Mesendoderm (in vitro differentiated cells): ENCODE data around the gene HGF.

ENCODE experiments used
- DNase-seq: peaks from one replicate; pipeline ENCODE4 v3.0.0; 2013
- H2AK5ac ChIP-seq: 2 replicates; pipeline ENCODE4 v1.6.1; 2013; ENCODE audit warnings: low read length, inconsistent platforms
- H2BK120ac ChIP-seq: 2 replicates; pipeline ENCODE4 v1.6.1; 2013; ENCODE audit warnings: low read depth, mild to moderate bottlenecking, low read length, moderate library complexity, mixed read lengths
- H2BK15ac ChIP-seq: replicated peaks from 2 replicates; pipeline ENCODE4 v1.6.1; 2013; ENCODE audit warnings: low read depth, mild to moderate bottlenecking, moderate library complexity
- H2BK5ac ChIP-seq: 2 replicates; pipeline ENCODE4 v1.6.1; 2013; ENCODE audit warnings: low read length, inconsistent platforms
- H3K18ac ChIP-seq: 2 replicates; pipeline ENCODE4 v1.6.1; 2013; ENCODE audit warnings: mild to moderate bottlenecking, low read length, mixed read lengths
- H3K23ac ChIP-seq: one replicate; pipeline ENCODE4 v1.6.1; 2013; ENCODE audit warnings: low read length
- H3K27ac ChIP-seq: 2 replicates; pipeline ENCODE4 v1.5.1; 2013; ENCODE audit warnings: low read depth, mild to moderate bottlenecking, inconsistent platforms, low read length, moderate library complexity
- H3K27me3 ChIP-seq: 2 replicates; pipeline ENCODE4 v1.6.1; 2013; ENCODE audit warnings: low read length, control low read depth, mild to moderate bottlenecking, inconsistent platforms; ENCODE audit not compliant: insufficient read depth, poor library complexity
- H3K36me3 ChIP-seq: 2 replicates; pipeline ENCODE4 v1.6.1; 2013; ENCODE audit warnings: low read length, inconsistent platforms; ENCODE audit not compliant: control insufficient read depth, insufficient read depth
- H3K4ac ChIP-seq: one replicate; pipeline ENCODE4 v1.6.1; 2013; ENCODE audit warnings: low read depth, mild to moderate bottlenecking, low read length, moderate library complexity
- H3K4me1 ChIP-seq: 2 replicates; pipeline ENCODE4 v1.6.1; 2013; ENCODE audit warnings: low read depth, low read length, inconsistent platforms; ENCODE audit not compliant: control insufficient read depth
- H3K4me2 ChIP-seq: 2 replicates; pipeline ENCODE4 v1.6.1; 2013; ENCODE audit warnings: low read length
- H3K4me3 ChIP-seq: 2 replicates; pipeline ENCODE4 v1.5.1; 2013; ENCODE audit warnings: mild to moderate bottlenecking, low read length
- H3K56ac ChIP-seq: one replicate; pipeline ENCODE4 v1.6.1; 2013; ENCODE audit warnings: low read length
- H3K79me1 ChIP-seq: 2 replicates; pipeline ENCODE4 v1.6.1; 2013; ENCODE audit warnings: low read length, inconsistent platforms
- H3K79me2 ChIP-seq: 2 replicates; pipeline ENCODE4 v1.6.1; 2013; ENCODE audit warnings: mild to moderate bottlenecking, low read length; ENCODE audit not compliant: control insufficient read depth, insufficient read depth
- H3K9ac ChIP-seq: 2 replicates; pipeline ENCODE4 v1.6.1; 2013; ENCODE audit warnings: low read length, inconsistent platforms
- H4K5ac ChIP-seq: one replicate; pipeline ENCODE4 v1.6.1; 2013; ENCODE audit warnings: low read length
- H4K8ac ChIP-seq: one replicate; pipeline ENCODE4 v1.6.1; 2013; ENCODE audit warnings: low read depth, mild to moderate bottlenecking, control low read depth, low read length, moderate library complexity
- WGBS: extraction: QIAGEN DNeasy Blood & Tissue Kit; methylation state at CpG from one replicate; pipeline ENCODE4 v1.1.7; 2013; ENCODE audit warnings: low lambda C conversion rate, missing lambda C conversion rate; ENCODE audit not compliant: insufficient coverage; ENCODE audit errors: extremely low coverage; 5-methylcytosine and 5-hydroxymethylcytosine counted together

HGF gene

DNA sequence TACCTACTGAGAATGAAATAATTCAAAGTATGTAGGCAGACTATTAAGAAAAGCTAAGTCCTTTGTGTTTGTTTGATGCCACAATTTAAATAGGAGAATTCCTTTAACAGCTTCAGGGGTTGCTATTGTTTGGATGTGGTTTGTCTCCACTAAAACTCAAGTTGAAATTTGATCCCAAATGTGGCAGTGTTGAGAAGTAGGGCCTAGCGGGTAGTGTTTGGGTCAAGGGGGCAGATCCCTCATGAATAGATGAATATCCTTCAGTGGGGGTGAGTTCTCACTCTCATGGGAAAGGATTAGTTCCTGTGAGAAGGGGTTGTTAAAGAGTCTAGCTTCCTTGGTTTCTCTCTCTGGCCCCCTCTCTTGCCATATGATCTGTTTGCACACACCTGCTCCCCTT, 97.0 kb downstream of the HGF start:
- Histone ChIP-seq H3K4ac (no peak overlapping the region), H3K36me3 (no peaks in the 10 kb centered on the region), H3K23ac (no peak overlapping the region), H3K4me3 (no peak overlapping the region), H3K18ac (no peak overlapping the region), H3K27me3 (no peaks in the 10 kb centered on the region), H2BK15ac (no peak overlapping the region), H3K79me2 (no peaks in the 10 kb centered on the region), H3K9ac (no peak overlapping the region), H2BK120ac (no peak overlapping the region), H3K4me1 (peaks cover 1% of the 10 kb centered on the region), H3K27ac (peak overlapping the region; percentile 51), H2BK5ac (no peak overlapping the region), H3K4me2 (no peak overlapping the region), H3K56ac (no peak overlapping the region), H4K8ac (no peak overlapping the region), H2AK5ac (no peak overlapping the region), H4K5ac (no peak overlapping the region), H3K79me1 (no peaks in the 10 kb centered on the region)
- WGBS: no CpG with 5 or more reads among the region's 1 CpG
- peak; percentile 90 for DNase-seq

DNA sequence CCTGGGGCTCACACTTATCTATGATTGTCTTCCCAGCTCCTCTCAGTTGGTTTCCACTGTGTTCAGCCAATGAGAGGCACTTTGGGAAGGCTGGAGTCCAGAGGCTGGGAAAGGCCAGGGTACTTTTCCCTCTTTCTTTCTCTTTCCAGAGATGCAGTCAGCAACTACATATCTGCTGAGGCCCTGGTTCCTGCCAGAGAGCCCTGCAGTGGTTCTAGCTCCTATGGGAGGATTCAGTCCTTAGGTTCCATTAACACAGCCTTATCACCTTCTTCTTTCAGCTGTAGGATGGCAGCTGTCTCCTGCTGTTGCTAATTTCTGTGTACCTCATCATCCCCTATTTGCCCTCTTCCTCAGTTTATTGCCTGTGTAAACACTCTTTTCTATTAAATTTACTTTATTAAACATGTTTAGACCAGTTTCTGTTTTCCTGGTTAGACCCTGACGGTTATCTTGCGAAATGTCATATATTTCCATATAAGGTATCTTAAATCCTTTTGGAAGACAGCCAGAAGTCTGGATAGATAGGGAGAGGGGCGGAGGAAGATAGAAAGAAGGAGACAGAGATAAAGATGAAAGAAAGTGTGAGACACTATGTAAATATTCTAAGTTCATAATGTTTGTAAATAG, 100.3 kb downstream of the HGF start:
- H2AK5ac ChIP-seq: no peak overlapping the region
- H2BK120ac ChIP-seq: peak overlapping the region; percentile 89
- peak overlapping the region; percentile 87 for H3K4ac ChIP-seq
- no peak overlapping the region for H2BK15ac ChIP-seq
- peak overlapping the region; percentile 69 for H3K56ac ChIP-seq
- no peak overlapping the region for H4K5ac ChIP-seq
- no peaks in the 10 kb centered on the region for H3K36me3 ChIP-seq
- WGBS: no CpG with 5 or more reads among the region's 3 CpGs
- no peaks in the 10 kb centered on the region for H3K27me3 ChIP-seq
- H3K27ac ChIP-seq: peak overlapping the region; percentile 81
- H3K18ac ChIP-seq: peak overlapping the region; percentile 6
- H3K4me1 ChIP-seq: peaks cover 1% of the 10 kb centered on the region
- H2BK5ac ChIP-seq: peak overlapping the region; percentile 62
- H3K4me3 ChIP-seq: no peak overlapping the region
- H3K79me2 ChIP-seq: no peaks in the 10 kb centered on the region
- H3K9ac ChIP-seq: no peak overlapping the region
- H3K79me1 ChIP-seq: no peaks in the 10 kb centered on the region
- H3K23ac ChIP-seq: no peak overlapping the region
- peak; percentile 68 for DNase-seq
- H3K4me2 ChIP-seq: no peak overlapping the region
- no peak overlapping the region for H4K8ac ChIP-seq

DNA sequence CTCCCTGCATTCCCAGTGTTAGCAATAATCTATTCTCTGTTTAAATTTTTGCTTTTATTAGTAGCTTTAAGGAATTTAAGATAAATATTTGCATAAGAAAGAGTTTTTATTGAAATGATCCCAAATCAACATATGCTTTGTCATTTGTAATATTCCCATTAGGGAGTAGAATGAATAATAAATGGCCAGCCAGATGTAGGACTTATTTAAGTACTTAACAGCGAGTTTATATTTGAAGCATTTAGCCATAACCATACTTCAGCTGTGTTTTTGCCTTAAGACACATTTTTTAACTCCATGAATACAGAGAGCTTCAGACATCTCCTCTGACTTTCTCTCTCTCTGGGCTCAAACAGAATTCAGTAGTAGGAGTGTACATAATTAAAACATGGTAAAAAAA, 103.6 kb downstream of the HGF start:
- no peaks in the 10 kb centered on the region for H3K36me3 ChIP-seq
- no peaks in the 10 kb centered on the region for H3K79me2 ChIP-seq
- H3K4me2 ChIP-seq: no peak overlapping the region
- H4K5ac ChIP-seq: no peak overlapping the region
- no peak overlapping the region for H2AK5ac ChIP-seq
- no peak overlapping the region for H3K4me3 ChIP-seq
- no peak for DNase-seq
- no peak overlapping the region for H2BK15ac ChIP-seq
- H4K8ac ChIP-seq: no peak overlapping the region
- no peak overlapping the region for H3K18ac ChIP-seq
- no peak overlapping the region for H3K9ac ChIP-seq
- no CpG with 5 or more reads among the region's 1 CpG for WGBS
- no peak overlapping the region for H3K4ac ChIP-seq
- no peaks in the 10 kb centered on the region for H3K27me3 ChIP-seq
- no peak overlapping the region for H2BK5ac ChIP-seq
- H3K27ac ChIP-seq: no peak overlapping the region
- H3K79me1 ChIP-seq: no peaks in the 10 kb centered on the region
- no peak overlapping the region for H2BK120ac ChIP-seq
- no peak overlapping the region for H3K23ac ChIP-seq
- H3K4me1 ChIP-seq: peaks cover 1% of the 10 kb centered on the region
- H3K56ac ChIP-seq: no peak overlapping the region

- no peaks in the 10 kb centered on the region for H3K27me3 ChIP-seq
- H3K18ac ChIP-seq: no peak overlapping the region
- no peak overlapping the region for H4K8ac ChIP-seq
- H3K4me2 ChIP-seq: no peak overlapping the region
- peaks cover 1% of the 10 kb centered on the region for H3K4me1 ChIP-seq
- H2BK120ac ChIP-seq: no peak overlapping the region
- H3K4ac ChIP-seq: no peak overlapping the region
- no peak overlapping the region for H3K23ac ChIP-seq
- H3K27ac ChIP-seq: no peak overlapping the region
- no peak overlapping the region for H2BK15ac ChIP-seq
- no CpG with 5 or more reads among the region's 3 CpGs for WGBS
- H3K79me2 ChIP-seq: no peaks in the 10 kb centered on the region
- no peak overlapping the region for H3K56ac ChIP-seq
- H2BK5ac ChIP-seq: no peak overlapping the region
- H3K9ac ChIP-seq: no peak overlapping the region
- no peak for DNase-seq
- H4K5ac ChIP-seq: no peak overlapping the region
- H3K4me3 ChIP-seq: no peak overlapping the region
- no peak overlapping the region for H2AK5ac ChIP-seq
- no peaks in the 10 kb centered on the region for H3K36me3 ChIP-seq
- no peaks in the 10 kb centered on the region for H3K79me1 ChIP-seq
Measured at GRCh38 chr7:81665236-81665635, 104.6 kb downstream of the HGF start.

- Histone ChIP-seq H3K4me1 (peaks cover 1% of the 10 kb centered on the region), H3K4me2 (no peak overlapping the region), H2BK15ac (no peak overlapping the region), H3K27me3 (no peaks in the 10 kb centered on the region), H3K27ac (no peak overlapping the region), H4K8ac (no peak overlapping the region), H3K9ac (no peak overlapping the region), H3K56ac (no peak overlapping the region), H3K4ac (no peak overlapping the region), H2AK5ac (no peak overlapping the region), H2BK5ac (no peak overlapping the region), H4K5ac (no peak overlapping the region), H3K36me3 (no peaks in the 10 kb centered on the region), H2BK120ac (no peak overlapping the region), H3K79me1 (no peaks in the 10 kb centered on the region), H3K79me2 (no peaks in the 10 kb centered on the region), H3K23ac (no peak overlapping the region), H3K18ac (peak overlapping the region; percentile 75), H3K4me3 (no peak overlapping the region)
- no CpG with 5 or more reads among the region's 3 CpGs for WGBS
- DNase-seq: no peak
Measured at GRCh38 chr7:81664304-81664703, 105.5 kb downstream of the HGF start.

DNA sequence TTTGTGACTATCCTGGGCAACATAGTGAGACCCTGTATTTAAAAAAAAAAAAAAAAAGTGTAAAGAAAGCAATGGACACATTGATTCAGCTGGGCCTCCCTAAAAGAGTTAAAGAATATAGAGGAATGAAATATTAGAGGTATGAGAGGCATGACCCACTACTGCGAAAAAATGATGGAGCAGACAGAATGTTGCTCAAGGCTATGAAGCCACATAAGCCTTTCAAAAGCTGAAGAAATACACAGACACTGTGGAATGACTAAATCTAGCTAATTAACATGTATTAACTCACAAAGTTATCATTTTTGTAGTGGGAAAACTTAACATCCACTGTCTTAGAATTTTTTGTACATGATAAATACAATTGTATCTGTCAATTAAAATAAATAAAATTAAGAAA, 107.3 kb downstream of the HGF start:
- Histone ChIP-seq H3K27ac (no peak overlapping the region), H2AK5ac (no peak overlapping the region), H3K4me3 (no peak overlapping the region), H3K36me3 (no peaks in the 10 kb centered on the region), H3K18ac (no peak overlapping the region), H3K79me1 (no peaks in the 10 kb centered on the region), H3K4me1 (no peaks in the 10 kb centered on the region), H4K5ac (no peak overlapping the region), H2BK15ac (no peak overlapping the region), H4K8ac (no peak overlapping the region), H2BK120ac (no peak overlapping the region), H3K23ac (no peak overlapping the region), H3K27me3 (no peaks in the 10 kb centered on the region), H2BK5ac (no peak overlapping the region), H3K9ac (no peak overlapping the region), H3K56ac (no peak overlapping the region), H3K79me2 (no peaks in the 10 kb centered on the region), H3K4me2 (no peak overlapping the region), H3K4ac (no peak overlapping the region)
- WGBS: no CpG with 5 or more reads among the region's 1 CpG
- DNase-seq: no peak
